VCaP (cell line): Measurements from ENCODE around the gene FKBP7.

Source experiments
- H3K27ac ChIP-seq: fragments of 450-650 bp; 2 replicates; pipeline ENCODE4 v1.5.1; 2017
- CTCF ChIP-seq: fragments of 450-650 bp; conservative IDR thresholded peaks from 2 replicates; pipeline ENCODE4 v1.5.1; 2017; ENCODE audit warnings: mild to moderate bottlenecking, moderate library complexity

Gene FKBP7

DNA sequence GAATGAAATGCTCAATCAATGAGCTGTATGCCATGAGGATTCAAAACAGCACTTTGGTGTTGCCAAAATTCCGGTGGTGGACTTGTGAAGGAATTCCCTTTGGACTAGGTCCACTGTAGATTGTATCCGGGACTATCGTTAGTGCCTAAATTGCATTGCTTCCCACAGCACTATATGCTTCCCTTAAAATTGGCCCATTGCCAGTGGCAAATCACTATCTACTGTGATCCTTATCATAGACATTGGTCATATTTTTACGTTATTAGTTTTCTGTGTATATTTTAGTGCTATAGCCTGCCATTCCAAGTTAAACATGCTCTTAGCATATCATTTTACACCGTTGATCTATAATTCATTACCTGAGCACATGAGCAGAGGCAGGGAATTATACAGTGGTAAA lies 25.5 kb downstream of the FKBP7 start:
- H3K27ac ChIP-seq: peak overlapping the region; percentile 43
- TF ChIP-seq CTCF: no peak

GRCh38 chr2:178452334-178452733 lies 26.1 kb downstream of the FKBP7 start:
- peak overlapping the region; percentile 43 for H3K27ac ChIP-seq
- TF ChIP-seq CTCF: no peak

DNA sequence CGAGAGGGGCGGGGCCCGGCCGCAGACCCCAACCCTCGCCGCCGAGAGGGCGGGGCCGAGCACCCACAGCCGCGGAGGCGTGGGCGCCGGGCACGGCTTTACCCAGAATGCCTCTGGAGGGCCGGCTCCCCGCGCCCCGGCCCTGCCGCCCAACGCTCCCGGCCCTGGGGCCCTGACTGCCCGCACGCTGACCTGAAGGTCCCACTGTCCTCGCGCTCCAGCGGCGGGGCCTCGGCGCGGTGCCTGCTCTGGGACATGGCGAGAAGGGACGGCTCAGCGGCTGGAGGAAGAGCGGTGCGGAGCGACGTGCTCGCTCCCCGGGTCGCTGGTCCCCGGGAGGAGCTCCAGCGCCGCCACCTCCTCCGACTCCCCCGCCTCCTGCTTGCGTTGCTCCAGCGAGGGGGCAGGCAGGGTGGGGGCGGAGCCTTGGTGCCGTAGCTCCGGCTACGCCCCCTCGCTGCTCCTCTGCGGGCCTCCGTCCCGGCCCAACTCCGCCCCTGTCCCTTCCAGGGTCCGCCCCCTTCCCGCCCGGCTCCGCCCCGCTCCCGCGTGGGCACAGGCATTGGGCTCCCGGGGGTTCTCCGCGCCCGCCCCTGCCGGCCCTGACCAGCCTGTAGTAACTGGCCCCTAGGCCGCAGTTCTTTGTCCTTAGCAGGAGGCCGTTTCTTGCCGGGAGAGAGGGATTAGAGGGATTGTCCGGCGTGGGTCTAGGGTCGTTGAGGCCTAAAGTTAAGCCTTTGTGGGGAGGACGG lies 27.4 kb downstream of the FKBP7 start, which contains the start of the genes PJVK and PRKRA:
Gene PJVK, plus strand, starts transcription at position 605 of the 752 bp plus-strand sequence. CDS start 2,032 bp downstream, outside the sequence.
Gene PRKRA, minus strand, starts transcription at position 402 of the 752 bp plus-strand sequence. Its CDS starts 145 bp downstream, at position 257.
- H3K27ac ChIP-seq: peak within 1 kb of the TSS; percentile 93

DNA sequence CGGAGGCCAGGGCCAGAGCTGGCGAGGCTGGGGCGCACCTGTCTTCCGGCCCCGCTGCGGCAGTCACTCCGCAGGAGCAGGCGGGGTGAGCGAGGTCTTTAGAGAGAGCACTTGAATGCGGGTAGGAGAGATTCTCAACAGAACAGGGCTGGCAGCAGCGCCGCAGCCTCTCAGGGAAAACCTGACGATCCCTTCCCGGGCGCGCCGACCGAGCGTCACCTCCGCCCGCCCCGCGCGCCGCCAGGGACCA lies 28.0 kb downstream of the FKBP7 start:
- peak overlapping the region; percentile 93 for H3K27ac ChIP-seq
- TF ChIP-seq CTCF: no peak

More for the DNA sequence above, 27.4 kb downstream of the FKBP7 start, which contains the start of the genes PJVK and PRKRA:
- no peak for TF ChIP-seq CTCF

GRCh38 chr2:178449700-178450523 lies 28.5 kb downstream of the FKBP7 start:
- peak overlapping the region; percentile 93 for H3K27ac ChIP-seq
- no peak for TF ChIP-seq CTCF

GRCh38 chr2:178448968-178449661 lies 29.3 kb downstream of the FKBP7 start:
- TF ChIP-seq CTCF: no peak
- H3K27ac ChIP-seq: peak overlapping the region; percentile 93

DNA sequence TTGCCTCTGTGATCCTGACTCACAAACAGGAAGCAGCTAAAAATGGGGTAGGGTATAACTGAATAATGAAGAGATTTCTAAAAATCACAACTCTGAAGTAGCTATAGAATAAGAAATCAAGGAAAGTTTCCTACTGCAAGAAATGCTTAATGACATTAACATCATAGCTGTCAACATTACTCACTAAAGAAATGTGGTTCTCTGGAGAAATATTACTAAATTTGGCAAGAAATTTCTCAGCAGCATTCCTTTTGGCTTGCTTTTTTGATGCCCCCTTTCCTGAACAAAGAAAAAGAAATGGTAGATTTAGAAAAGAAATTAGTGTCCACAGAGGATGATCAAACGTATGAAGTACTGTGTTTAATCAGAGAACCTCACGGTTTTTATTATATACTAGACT lies 37.0 kb downstream of the FKBP7 start:
- no peak for TF ChIP-seq CTCF

More for the DNA sequence above, 37.0 kb downstream of the FKBP7 start:
- H3K27ac ChIP-seq: no peak overlapping the region
